ENCODE results near the gene CNTNAP4.

CNTNAP4 gene

GRCh38 chr16:76276745-76277438 lies at the start of gene CNTNAP4:
TSS of gene CNTNAP4 (plus strand) at chr16:76277401. CDS start at chr16:76277663, 262 bp downstream.
- no peak for DNase-seq (ENCODE audit: low spot score)
- TF ChIP-seq CTCF (IDR thresholded peaks at IDR 0.05; ENCODE audit: extremely low read depth, missing control alignments): no peak

- TF ChIP-seq CTCF (IDR thresholded peaks at IDR 0.05; ENCODE audit: extremely low read depth, missing control alignments): no peak
- DNase-seq (ENCODE audit: low spot score): no peak
These were observed 48.6 kb upstream of the CNTNAP4 start for GRCh38 chr16:76228546-76229146.

GRCh38 chr16:76232704-76233103 lies 44.5 kb upstream of the CNTNAP4 start:
- TF ChIP-seq CTCF (IDR thresholded peaks at IDR 0.05; ENCODE audit: extremely low read depth, missing control alignments): no peak
- DNase-seq (ENCODE audit: low spot score): no peak

- no peak for TF ChIP-seq CTCF (IDR thresholded peaks at IDR 0.05; ENCODE audit: extremely low read depth, missing control alignments)
- DNase-seq (ENCODE audit: low spot score): no peak
These were observed 42.2 kb upstream of the CNTNAP4 start for GRCh38 chr16:76235025-76235424.

- no peak for TF ChIP-seq CTCF (IDR thresholded peaks at IDR 0.05; ENCODE audit: extremely low read depth, missing control alignments)
- no peak for DNase-seq (ENCODE audit: low spot score)
These were observed 41.8 kb upstream of the CNTNAP4 start for GRCh38 chr16:76235426-76235825.

- no peak for DNase-seq (ENCODE audit: low spot score)
These were observed 39.7 kb upstream of the CNTNAP4 start for GRCh38 chr16:76237471-76237870.

More at GRCh38 chr16:76237471-76237870, 39.7 kb upstream of the CNTNAP4 start:
- no peak for TF ChIP-seq CTCF (IDR thresholded peaks at IDR 0.05; ENCODE audit: extremely low read depth, missing control alignments)
